NCI-H345 treated with DMSO at 0.1 percent for 48 hours (cell line): ENCODE data around the gene SYT2.
"Not testable (repeated sequence)": the region's sequence is repeated elsewhere in the genome, so short reads cannot be mapped to it uniquely, and the experiment has no call there.

Experiments
- DNase-seq: peaks from one replicate; lab custom pipeline; 2025; ENCODE audit not compliant: unreplicated experiment; lab: John Stamatoyannopoulos, UW

Gene SYT2

DNA sequence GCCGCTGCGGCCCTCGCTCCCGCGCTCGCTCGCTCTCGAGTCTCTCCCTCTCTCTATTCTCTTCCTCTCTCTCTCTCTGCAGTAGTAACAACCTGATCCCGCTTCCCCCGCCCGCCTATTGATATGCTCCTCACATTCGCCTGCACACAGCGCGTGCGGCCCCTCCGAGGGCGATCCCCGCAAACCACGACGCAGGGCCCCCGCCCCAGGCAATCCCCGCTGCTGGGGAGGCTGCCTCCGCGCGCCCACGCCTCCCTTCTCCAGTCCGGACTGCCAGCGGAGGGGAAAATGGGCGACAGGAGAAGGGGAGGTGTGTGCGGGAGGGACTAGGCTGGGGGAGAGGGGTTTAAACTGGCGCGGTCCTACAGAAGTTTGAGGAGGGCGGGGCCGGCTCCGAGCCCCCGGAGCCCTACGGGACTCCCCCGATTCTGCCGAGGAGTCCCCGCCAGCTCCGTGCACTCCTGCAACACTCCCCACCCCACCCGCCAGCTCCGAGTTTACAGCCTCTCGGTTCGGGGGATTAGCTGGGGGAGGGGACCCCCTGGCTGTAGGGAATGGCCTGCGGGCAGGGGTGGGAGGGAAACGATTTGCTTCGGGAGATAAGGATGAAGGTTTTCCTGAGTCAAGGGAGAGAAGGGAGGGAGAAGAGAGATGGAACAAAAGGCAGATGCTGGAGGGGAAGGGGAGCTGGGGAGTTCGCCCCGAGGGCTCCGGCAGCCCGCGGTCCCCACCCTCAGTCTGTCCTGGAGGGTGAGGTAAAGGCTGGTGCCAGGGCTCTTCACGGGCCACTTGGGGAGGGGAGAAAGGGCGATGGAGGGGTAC is 66.6 kb downstream of the SYT2 start:
- DNase-seq: no peak

DNA sequence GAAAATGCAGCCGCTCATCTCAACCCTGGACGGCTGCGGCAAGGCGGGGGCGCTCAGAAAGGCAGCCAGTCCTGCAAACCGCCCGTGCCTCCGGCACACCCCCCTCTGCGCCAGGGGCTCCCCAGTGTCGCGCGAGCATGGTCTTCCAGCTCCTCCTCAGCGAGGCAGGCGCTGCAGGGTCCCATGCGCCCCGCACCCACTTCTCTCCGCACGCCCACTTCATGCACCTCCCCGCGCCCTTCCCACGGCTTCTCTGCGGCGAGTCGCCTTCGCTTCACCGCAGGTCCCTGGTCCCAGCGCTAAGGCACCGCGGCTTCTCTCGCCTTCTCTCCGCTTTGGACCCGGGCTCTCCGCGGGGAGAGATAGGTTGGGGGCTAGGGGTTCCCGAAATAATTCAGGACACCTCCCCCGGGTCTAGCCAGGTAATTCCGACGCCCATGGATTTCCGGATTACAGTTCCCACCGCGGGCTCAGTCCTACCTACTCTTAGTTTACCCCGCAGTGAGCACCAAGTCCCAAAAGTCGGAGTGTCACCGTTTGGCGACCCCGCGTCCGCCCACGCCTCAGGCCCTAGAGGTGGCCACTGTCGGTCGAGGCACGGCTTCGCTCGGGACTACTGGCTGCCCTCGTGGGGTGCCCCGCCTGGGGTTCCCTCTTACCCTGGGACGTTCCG is 67.5 kb downstream of the SYT2 start:
- DNase-seq: no peak

DNA sequence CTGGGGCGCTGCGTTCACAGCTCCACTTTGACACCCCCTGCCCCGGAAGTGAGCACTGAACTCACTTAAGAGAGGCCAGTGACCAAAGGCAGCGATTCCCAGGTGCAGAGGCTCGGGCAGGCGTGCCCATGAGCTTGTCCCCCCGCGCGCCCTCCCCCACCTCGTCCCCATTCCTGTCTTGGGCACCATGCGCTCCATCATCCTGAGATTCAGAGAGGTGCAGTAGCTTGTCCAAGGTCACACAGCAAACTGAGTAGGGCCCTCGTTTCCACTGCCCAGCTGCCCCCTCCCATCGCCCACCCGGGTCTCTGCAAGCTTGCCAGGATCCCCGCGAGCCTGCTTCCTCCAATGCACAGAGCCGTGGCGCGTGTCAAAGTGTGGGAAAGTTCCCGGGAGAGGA is 68.0 kb downstream of the SYT2 start:
- no peak for DNase-seq

DNA sequence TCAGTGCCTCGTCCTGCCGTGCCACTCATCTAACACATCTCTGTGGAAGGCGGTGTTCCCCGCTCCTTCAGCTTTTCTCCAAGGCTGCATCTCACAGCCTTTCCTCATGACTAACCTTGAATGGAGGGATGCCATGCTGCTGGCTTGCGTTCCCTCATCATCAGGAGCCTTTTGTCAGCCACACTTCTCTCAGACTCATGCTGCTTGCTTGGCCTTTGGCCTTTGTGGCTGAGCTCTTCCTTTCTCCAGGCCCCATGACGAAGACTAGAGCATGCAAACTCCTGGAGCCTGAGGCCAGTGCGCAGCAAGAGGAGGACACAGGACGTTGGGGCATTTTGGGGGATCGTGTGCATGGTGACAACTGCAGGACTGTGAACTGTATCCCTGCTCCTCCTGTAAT is 70.8 kb downstream of the SYT2 start:
- DNase-seq: no peak

DNA sequence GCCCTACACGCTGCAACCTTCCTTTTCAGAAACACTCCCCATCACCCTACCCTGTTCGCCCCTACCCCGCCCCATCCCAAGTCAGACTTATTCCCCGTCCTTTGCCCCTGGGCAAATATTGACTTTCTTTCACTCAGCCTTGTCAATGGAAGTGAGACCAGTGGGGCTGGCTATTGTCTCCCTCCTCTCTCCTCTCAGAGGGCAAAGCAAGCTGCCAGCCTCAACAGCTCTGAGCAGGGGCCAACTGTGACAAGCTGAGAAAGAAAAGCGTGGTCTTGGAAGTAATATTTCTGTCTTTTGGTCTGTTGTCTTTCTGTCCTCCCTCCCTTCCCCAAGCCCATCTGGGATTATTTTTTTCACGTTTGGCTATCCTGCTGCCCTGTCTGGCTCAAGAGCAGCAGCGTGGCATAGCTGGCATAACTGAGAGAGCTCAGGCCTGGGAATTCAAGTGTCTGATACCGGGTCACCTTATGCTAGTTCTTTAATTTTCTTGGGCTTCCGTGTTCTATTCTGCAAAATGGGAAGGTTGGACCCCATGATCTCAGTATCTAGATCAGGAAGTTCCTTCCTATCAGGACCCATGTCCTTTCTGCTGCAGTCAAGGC is 71.5 kb downstream of the SYT2 start:
- peak; percentile 23 for DNase-seq

DNA sequence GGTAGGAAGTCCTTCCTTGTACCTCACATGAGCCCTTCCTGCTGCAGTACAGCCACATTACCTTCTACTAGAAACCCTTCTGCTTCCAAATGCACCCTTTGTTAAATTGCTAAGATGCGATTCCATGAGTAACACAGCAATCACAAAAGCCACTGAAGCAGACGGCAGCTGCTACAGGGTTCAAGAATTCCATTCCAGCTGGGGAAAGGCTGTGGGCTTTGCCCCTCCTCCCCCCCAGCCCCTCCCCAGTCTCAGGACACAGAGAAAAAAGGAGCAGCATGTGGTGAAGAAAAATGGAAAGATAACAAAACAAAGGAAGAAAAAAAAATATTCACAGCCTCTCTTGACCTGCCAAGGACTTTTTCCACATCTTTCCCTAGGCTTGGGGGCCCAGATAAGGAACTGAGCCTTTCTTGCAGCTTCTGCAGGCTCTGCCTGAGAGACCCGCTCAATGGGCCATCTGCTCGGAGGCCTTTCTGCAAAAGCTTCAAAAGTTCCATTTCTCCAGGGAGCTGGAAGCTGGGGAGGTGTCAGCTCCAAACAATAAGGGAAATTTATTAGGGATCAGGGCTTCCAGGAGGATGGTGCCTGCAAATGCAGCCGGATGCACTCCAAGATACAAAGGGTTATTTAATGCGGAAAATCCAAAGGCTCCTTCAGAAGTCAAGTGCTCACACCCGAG is 72.1 kb downstream of the SYT2 start:
- no peak for DNase-seq

DNA sequence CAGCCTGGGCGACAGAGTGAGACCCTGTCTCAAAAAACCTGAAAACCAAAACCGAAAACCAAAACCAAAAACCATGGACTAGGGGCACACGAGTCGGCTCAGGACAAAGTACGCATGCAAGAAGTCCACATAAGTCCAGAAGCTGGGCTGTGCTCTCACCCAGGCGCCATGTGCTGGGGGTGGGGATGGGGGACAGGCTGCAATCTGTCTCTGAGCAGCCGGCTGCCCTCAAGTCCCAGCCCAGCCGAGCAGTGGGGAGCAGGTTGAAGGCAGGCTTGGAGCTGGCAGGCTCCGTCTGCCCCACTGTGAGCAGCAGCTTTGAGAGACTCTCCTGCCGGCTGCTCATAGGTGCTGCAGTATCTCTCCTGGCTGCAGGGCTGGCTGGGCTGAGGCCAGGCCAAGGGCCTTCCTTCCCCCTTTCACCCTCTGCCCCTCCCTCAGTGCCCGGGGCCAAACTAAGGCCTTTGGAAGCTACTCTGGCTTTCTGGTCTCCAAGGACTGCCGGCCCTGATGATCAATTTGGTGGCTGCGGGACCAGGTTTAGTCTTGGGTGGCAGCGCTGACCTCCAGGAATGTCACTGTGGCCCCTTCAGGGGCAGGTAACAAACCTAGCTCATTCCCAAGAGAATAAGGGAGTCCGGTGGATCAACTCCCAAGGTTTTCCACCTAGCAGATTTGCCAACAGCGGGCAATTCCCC is 72.8 kb downstream of the SYT2 start:
- DNase-seq: not testable (repeated sequence)

DNA sequence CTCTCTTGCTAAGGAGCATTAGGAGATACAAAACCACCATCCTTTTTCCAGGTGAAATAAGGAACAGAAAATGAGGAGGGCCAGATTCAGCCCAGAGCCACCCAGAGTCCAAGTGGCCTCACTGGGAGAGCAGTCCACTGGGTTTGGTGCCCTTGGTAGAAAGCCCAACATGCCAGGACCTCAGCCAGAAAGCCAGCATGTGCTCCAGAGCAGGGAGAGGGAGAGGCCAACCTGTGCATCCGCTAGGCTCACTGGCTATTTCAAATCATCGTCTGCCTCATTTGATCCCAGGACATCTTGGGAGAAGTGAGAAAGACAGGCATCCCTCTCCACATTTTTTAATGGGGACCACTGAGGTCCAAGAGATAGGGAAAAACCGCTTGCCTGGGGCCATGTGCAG is 74.1 kb downstream of the SYT2 start:
- not testable (repeated sequence) for DNase-seq

DNA sequence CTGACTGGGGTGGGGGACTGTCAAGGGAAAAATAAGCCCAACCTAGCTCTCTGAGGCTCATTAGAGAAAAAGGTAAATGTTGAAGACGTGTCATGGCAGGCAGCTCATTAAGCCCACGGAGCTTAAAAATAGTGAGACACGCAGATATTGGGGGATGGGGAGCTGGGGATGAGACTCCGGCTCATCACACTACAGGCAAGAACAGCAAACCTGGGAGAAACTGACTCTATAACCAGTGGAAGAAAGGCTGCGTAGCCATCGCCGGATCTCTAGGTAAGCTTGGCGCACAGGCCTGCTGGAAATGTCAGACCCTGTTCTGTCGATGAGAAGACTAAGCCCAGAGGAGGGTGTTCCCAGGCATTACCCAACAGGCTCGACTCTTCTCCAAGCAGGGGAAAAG is 78.0 kb downstream of the SYT2 start:
- DNase-seq: no peak

DNA sequence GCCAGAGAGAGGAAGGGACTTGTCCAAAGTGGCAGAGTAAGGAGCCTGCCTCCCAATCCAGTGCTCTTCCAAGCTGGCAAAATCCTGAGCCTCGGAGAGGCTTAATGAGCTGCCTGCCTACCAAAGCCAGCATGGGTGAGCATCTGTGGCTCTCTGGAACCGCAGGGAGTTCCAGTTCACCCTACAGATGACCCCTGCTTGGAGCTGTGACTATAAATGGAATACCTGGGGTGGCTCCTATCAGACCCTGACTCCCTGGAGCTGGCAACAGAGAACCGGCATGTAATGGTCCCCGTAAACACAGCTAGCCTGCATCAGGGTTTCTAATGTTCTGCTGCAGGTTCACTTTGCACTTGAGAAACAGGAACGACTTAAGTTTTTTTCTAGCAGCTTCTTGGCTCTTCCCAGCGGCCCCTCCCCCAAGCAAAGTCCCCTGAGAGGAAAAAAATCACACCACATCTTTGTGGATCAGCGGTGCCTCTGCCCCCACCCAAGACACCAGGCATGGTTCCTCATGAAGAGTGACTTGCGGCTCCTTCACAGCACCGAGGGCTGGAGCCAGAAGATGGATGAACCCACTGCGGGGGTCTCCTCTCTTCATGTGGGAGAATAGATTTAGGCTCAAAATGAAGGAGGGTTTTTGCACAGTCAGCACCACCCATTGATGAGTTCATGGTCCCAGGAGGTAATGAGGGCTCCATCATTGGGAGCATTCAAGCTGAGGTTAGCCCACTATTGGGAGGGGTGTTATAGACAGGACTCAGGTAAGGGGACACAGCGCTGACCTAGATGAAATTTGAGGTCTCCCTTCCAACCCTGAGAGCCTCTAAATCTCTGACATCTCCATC is 79.0 kb downstream of the SYT2 start:
- DNase-seq: no peak

DNA sequence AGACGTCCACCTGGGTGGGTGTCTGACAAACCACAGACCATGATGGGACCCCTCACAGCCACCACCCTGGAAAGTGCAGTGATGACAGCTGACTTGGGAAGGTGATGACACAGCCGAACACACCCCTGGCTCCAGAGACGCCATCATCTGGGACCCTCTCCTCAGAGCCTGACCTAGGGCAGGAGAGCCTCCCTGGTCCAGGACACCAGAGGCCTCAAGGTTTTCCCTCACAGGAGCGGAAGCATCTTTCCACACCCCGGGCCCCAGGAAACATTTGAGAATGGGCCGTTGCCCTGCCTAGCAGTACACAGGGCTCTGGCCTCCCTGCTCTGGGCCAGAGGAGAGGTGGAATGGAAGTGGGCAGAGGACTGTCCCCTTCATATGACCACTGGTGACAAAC is 79.7 kb downstream of the SYT2 start:
- no peak for DNase-seq

DNA sequence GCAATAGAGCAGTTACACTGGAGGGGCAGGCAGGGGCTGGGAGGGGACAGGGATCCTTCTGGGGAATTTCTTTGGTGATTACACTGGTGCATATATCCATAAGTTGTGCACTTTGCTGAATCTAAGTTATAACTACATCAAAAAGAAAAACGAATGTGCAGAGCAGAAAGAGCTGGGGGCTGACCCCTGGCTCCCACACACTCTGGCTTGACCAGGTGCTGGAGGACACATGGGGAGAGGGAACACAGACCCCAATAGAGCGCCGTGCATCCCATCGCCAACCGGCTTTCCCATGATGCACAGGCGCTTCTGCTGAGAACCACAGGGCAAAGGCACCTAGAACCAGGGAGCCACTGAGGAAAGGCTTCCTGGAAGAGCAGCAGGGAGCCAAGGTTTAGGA is 80.2 kb downstream of the SYT2 start:
- DNase-seq: not testable (repeated sequence)

DNA sequence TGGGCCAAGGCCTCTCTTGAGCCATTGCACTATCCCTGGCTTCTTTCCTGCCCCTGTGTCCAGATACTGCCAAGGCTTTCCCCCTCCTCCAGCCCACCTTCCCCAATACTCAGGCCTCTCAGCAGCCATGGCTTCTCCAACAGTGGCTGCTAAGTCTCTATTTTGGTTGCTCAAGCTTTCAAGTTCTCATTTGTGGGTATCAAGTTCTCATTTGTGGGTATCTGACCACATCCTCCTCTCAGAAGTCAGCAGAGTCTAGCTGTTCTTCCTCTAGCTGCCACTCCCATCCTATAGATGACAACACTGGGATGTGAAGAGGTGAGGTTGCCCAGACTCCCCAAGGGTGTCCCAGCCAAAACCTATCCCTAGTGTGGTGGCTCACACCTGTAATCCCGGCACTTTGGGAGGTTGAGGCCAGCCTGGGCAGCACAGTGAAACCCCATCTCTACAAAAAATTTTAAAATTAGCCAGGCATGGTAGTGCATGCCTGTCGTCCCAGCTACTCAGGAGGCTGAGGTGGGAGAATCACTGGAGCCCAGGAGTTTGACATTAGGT is 80.9 kb downstream of the SYT2 start:
- not testable (repeated sequence) for DNase-seq

DNA sequence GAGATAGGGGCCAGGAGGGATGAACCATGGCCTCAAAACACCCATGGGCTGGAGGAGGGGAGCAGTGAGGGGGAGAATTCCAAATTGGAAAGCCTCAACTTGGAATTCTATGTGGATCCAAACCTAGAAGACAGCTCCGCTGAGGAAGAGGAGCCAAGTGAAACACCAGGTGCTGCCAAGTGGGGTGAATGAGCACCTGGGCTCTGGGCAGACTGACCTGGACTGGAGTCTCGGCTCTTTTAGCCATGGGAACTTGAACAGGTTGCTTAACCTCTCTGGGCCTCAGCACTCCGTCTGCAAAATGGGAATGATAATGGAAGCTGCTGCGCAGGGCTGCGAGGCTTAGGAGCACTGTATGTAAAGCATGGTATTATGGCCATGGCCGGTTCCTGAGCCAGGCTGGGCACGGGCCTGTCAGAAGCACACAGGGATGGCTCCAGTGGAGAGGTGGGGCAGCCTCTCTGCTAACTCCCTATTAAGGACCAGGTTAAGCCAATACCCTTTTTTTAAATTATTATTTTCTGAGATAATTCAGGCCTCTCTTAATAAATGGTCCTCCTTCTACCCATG is 81.5 kb downstream of the SYT2 start:
- DNase-seq: no peak

DNA sequence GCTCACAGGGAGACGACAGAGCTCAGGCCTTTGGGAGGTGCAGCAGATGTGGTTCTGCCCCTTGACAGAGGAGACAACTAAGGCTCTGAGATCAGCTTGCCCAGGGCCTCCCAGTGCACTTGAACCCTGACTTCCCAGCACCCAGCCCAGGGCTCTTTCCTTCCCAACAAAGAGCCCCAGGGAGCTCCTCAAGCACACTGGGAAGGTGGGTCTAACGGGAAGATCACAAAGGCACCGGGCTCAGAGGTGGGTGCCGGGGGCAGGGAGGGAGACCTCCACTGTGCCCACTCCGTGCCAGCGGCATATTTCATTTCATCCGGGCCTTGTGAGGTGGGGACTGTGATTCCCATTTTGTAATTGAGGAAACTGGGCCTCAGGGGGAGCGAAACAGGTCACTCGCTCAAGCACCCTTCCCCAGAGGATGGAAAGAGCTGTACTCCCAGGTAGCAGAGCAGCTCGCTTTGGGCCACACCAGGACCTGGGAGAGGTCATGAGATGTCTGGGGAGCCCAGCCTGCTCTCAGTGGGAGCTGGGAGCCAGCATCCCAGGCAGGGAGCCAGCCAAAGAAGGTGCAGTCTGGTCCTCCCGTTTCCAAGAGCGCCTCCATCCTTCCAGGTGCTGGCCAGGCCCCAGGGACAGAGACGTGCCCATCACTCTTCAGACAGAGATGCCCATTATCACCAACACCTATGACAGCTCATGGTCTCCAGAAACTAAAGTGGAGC is 82.3 kb downstream of the SYT2 start:
- DNase-seq: no peak

DNA sequence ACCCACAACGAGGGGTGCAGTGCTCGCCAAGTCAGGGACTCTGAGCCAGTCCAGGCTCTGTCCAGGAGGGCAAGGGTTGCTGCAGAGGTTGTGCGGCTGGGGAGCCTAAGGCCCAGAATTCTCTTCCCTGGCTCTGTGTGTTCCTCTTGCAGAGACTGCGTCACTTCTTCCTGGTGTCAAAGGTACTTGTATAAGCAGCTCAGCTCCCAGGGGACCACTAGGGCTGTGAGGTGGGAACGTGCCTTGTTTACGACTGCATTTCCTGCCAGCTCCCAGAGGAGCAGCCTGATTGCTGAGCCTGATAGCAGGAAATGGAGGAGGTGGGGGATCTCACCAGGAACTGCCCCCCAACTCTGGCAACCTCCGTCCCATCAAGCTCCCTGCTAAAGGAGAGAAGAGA is 83.2 kb downstream of the SYT2 start:
- peak; percentile 9 for DNase-seq

DNA sequence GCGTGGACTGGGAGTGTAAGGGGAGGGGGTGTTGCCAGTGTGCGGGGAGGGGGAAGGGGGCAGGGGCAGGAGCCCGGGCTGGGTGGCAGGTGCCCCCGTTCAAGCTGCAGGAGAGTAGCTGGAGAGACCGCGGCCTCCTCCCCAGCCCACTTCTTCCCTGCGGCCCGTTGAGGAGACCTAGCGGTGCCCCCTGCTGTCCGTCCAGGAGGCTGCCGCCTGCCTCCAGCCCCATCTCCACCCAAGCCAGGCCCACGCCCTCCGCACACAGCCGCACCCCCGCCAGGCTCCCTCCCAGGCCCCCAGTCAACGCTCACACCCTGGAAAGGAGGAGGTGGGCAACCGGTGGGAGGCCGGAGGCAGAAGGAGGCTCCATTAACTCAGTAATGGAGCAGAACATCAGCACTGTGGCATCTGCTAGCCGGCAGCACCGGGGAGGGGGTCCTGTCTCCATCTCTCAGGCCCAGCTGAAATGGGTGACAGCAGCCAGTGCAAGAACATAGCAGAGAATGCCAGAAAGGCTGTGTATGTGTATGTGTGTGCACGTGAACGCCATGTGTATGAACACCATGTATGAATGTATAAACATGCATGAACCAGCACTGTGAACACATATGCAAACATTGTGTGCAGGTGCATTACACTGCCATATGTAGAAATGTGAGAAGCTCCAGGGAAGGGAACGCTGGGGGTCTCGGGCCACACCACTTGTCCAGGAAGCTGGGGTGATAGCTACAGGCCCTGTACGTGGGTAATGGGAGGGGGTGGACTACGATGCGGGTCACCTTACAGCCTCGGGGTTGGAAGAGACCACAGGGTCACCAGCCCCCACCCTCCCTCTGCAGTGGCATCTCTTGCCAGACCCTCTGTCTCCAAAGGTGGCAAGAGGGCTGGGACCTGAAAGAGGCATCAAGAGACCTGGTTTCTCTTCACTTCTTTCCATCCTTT is 84.6 kb downstream of the SYT2 start:
- peak; percentile 16 for DNase-seq

DNA sequence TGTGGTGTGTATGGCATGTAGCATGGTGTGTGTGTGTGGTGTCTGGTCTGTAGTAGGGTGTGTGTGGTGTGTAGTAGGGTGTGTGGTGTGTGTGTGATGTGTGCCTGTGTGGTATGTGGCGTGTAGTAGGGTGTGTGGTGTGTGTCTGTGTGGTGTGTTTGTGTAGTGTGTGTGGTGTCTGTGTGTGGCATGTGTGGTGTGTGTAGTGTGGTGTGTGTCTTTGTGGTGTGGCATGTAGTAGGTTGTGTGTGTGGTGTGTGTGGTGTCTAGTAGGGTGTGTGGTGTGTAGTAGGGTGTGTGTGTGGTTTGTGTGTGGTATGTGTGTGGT is 85.5 kb downstream of the SYT2 start:
- DNase-seq: no peak
